ENCODE measurements around the gene UFC1. TPM values are rescaled to one million over a fixed set of nuclear protein-coding genes. Genes with fewer than 3 reads are reported as not detected.
"Not testable (repeated sequence)": the region's sequence is repeated elsewhere in the genome, so short reads cannot be mapped to it uniquely, and the experiment has no call there.

Gene UFC1
- polyA plus RNA-seq, 3 donors: 100 to 120 (median 108) TPM

DNA sequence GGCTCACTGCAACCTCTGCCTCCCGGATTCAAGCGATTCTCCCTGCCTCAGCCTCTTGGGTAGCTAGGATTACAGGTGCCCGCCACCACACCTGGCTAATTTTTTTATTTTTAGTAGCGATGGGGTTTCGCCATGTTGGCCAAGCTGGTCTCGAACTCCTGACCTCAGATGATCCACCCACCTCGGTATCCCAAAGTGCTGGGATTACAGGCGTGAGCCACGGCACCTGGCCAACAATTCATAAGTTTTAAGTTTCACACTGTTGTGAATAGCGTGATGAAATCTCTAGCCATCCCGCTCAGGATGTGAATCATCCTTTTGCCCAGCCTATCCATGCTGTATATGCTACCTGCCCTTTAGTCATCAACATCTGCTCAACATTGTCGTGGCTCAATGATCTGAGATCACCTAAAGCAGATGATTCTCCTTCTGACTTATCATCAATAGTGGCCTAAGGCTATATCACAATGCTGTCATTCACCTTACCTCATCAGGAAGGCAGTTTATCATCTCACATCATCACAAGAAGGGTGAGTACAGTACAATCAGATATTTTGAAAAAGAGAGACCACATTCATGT lies 38.6 kb upstream of the UFC1 start:
- Mint-ChIP-seq H3K9me3 (no peaks in the 10 kb centered on the region), H3K4me3 (no peak overlapping the region)
- intact Hi-C loops (cut with micrococcal nuclease): loop anchor here in 1 of 2 donors (5.0 kb wide), 2 partner anchors 37 to 48 kb away; partner anchors contain the start of genes ARHGAP30 and UFC1

GRCh38 chr1:161115961-161116360 lies 37.8 kb upstream of the UFC1 start:
- Histone ChIP-seq H3K27ac (ENCODE audit: low read depth in 1 of 2, low read length in 2 of 2) (peak overlapping the region in 1 of 2 donors; percentile 99), H3K36me3 (replicated peaks in 1 of 2; ENCODE audit: control insufficient read depth in 1 of 2, insufficient read depth in 2 of 2, low read length in 2 of 2) (peaks cover 7 to 12% of the 10 kb centered on the region in 2 donors), H3K4me2 (replicated peaks; ENCODE audit: extremely low read depth, low read length, poor library complexity, severe bottlenecking) (peak overlapping the region; percentile 97), H3K79me2 (ENCODE audit: insufficient read depth, low read length) (peaks cover 99% of the 10 kb centered on the region), H4K20me1 (ENCODE audit: insufficient read depth, low read length) (peaks cover 54% of the 10 kb centered on the region), H3K4me1 (ENCODE audit: control insufficient read depth in 1 of 2, insufficient read depth in 2 of 2, low read length in 2 of 2) (peaks cover 66 to 89% of the 10 kb centered on the region in 2 donors)
- H3K9ac ChIP-seq (ENCODE audit: insufficient read depth, low read length, poor library complexity, severe bottlenecking); DNase-seq; H2AFZ ChIP-seq (ENCODE audit: insufficient read depth, low read depth, low read length, poor library complexity, severe bottlenecking); H3K9me3 ChIP-seq (replicated peaks in 1 of 2; ENCODE audit: control insufficient read depth in 1 of 2, insufficient read depth in 1 of 2, low read length in 2 of 2); H3K4me3 ChIP-seq (replicated peaks in 1 of 3; ENCODE audit: low read depth in 2 of 3, low read length in 3 of 3); H3K27me3 ChIP-seq (ENCODE audit: control insufficient read depth in 2 of 2, insufficient read depth in 2 of 2, low read length in 2 of 2); H3K4me3 Mint-ChIP-seq; H3K27me3 Mint-ChIP-seq (ENCODE audit: low read depth in 3 of 3); H3K9me3 Mint-ChIP-seq: not testable (repeated sequence)
- Mint-ChIP-seq H3K4me1 (peaks cover 87% of the 10 kb centered on the region), H3K27ac (peak overlapping the region in 6 of 7 donors; percentile 11 to 94 (median 85)), H3K36me3 (peaks cover 11 to 25% of the 10 kb centered on the region in 2 donors)
- 86% methylated on average over 6 of the region's 6 CpGs for WGBS (ENCODE audit: insufficient coverage)
- intact Hi-C loops (cut with micrococcal nuclease): loop anchor here in 1 of 2 donors (5.0 kb wide), 2 partner anchors 36 to 49 kb away; partner anchors contain the start of genes ARHGAP30 and UFC1

More for the DNA sequence above, 38.6 kb upstream of the UFC1 start:
- H3K4me2 ChIP-seq (replicated peaks; ENCODE audit: extremely low read depth, low read length, poor library complexity, severe bottlenecking): no peak overlapping the region
- H4K20me1 ChIP-seq (ENCODE audit: insufficient read depth, low read length): peaks cover 61% of the 10 kb centered on the region
- H3K27me3 ChIP-seq (ENCODE audit: control insufficient read depth in 2 of 2, insufficient read depth in 2 of 2, low read length in 2 of 2): no peaks in the 10 kb centered on the region
- DNase-seq: peak; percentile 37 to 71 (median 52)
- no peak overlapping the region for H3K9ac ChIP-seq (ENCODE audit: insufficient read depth, low read length, poor library complexity, severe bottlenecking)
- H3K79me2 ChIP-seq (ENCODE audit: insufficient read depth, low read length): peaks cover 100% of the 10 kb centered on the region
- peak overlapping the region in 5 of 7 donors; percentile 11 to 46 (median 40) for H3K27ac Mint-ChIP-seq
- no peak overlapping the region for H3K4me3 ChIP-seq (replicated peaks in 1 of 3; ENCODE audit: low read depth in 2 of 3, low read length in 3 of 3)
- peak overlapping the region in 1 of 2 donors; percentile 50 for H3K27ac ChIP-seq (ENCODE audit: low read depth in 1 of 2, low read length in 2 of 2)
- H3K36me3 ChIP-seq (replicated peaks in 1 of 2; ENCODE audit: control insufficient read depth in 1 of 2, insufficient read depth in 2 of 2, low read length in 2 of 2): peaks cover under 1 to 8% of the 10 kb centered on the region in 2 donors
- peaks cover 82% of the 10 kb centered on the region for H3K4me1 Mint-ChIP-seq
- H3K27me3 Mint-ChIP-seq (ENCODE audit: low read depth in 3 of 3): no peaks in the 10 kb centered on the region
- H3K4me1 ChIP-seq (ENCODE audit: control insufficient read depth in 1 of 2, insufficient read depth in 2 of 2, low read length in 2 of 2): peaks cover 60 to 84% of the 10 kb centered on the region in 2 donors
- no peaks in the 10 kb centered on the region for H3K9me3 ChIP-seq (replicated peaks in 1 of 2; ENCODE audit: control insufficient read depth in 1 of 2, insufficient read depth in 1 of 2, low read length in 2 of 2)
- WGBS (ENCODE audit: insufficient coverage): 63% methylated on average over 12 of the region's 12 CpGs
- TF ChIP-seq, protein P1, sequence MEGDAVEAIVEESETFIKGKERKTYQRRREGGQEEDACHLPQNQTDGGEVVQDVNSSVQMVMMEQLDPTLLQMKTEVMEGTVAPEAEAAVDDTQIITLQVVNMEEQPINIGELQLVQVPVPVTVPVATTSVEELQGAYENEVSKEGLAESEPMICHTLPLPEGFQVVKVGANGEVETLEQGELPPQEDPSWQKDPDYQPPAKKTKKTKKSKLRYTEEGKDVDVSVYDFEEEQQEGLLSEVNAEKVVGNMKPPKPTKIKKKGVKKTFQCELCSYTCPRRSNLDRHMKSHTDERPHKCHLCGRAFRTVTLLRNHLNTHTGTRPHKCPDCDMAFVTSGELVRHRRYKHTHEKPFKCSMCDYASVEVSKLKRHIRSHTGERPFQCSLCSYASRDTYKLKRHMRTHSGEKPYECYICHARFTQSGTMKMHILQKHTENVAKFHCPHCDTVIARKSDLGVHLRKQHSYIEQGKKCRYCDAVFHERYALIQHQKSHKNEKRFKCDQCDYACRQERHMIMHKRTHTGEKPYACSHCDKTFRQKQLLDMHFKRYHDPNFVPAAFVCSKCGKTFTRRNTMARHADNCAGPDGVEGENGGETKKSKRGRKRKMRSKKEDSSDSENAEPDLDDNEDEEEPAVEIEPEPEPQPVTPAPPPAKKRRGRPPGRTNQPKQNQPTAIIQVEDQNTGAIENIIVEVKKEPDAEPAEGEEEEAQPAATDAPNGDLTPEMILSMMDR (IDR thresholded peaks at IDR 0.05): no peak
- H2AFZ ChIP-seq (ENCODE audit: insufficient read depth, low read depth, low read length, poor library complexity, severe bottlenecking): no peak overlapping the region
- H3K36me3 Mint-ChIP-seq: peaks cover 8 to 23% of the 10 kb centered on the region in 2 donors

All from CD14-positive monocyte (primary cell).